SK-N-SH treated with all-trans-retinoic acid at 6 μM for 48 hours (cell line): Measurements from ENCODE around the gene PKNOX2.

Experiments used
- ATAC-seq: fragments of 200-7000 bp; cut with Tn5 transposase; 3 replicates; pipeline ENCODE4 v1.9.1; 2020; ENCODE audit warnings: mild to moderate bottlenecking, moderate library complexity
- ARNTL ChIP-seq: fragments of 450-650 bp; formaldehyde crosslinking; IDR thresholded peaks from 2 replicates; pipeline ENCODE4 v1.5.0; 2020; ENCODE audit warnings: low read depth, mild to moderate bottlenecking, moderate library complexity, borderline replicate concordance
- CSDC2 ChIP-seq: fragments of 250-450 bp; sonication (Bioruptor Pico); IDR thresholded peaks from 2 replicates; pipeline ENCODE4 v1.5.0; 2020; ENCODE audit warnings: mild to moderate bottlenecking, moderate library complexity
- CSRNP3 ChIP-seq: fragments of 250-450 bp; sonication (Bioruptor Pico); IDR thresholded peaks from 2 replicates; pipeline ENCODE4 v1.5.1; 2021; ENCODE audit warnings: mild to moderate bottlenecking, moderate library complexity
- ESRRG ChIP-seq: fragments of 250-450 bp; sonication (Bioruptor Pico); IDR thresholded peaks from 2 replicates; pipeline ENCODE4 v1.6.1; 2021; ENCODE audit warnings: mild to moderate bottlenecking
- GLIS3 ChIP-seq: fragments of 250-450 bp; sonication (Bioruptor Pico); IDR thresholded peaks from 2 replicates; pipeline ENCODE4 v1.5.0; 2020; ENCODE audit warnings: mild to moderate bottlenecking, moderate library complexity
- ISL1 ChIP-seq: fragments of 250-450 bp; sonication (Bioruptor Pico); IDR thresholded peaks from 2 replicates; pipeline ENCODE4 v2.1.2; 2022; ENCODE audit warnings: mild to moderate bottlenecking, moderate library complexity
- OSR1 ChIP-seq: fragments of 250-450 bp; sonication (Bioruptor Pico); IDR thresholded peaks from 2 replicates; pipeline ENCODE4 v1.8.0; 2022; ENCODE audit warnings: moderate library complexity, mild to moderate bottlenecking, inconsistent platforms
- POU6F1 ChIP-seq: fragments of 250-450 bp; sonication (Bioruptor Pico); IDR thresholded peaks from 2 replicates; pipeline ENCODE4 v1.8.0; 2021; ENCODE audit warnings: low read depth, mild to moderate bottlenecking, moderate library complexity, borderline replicate concordance
- RARB ChIP-seq: fragments of 250-450 bp; sonication (Bioruptor Pico); IDR thresholded peaks from 2 replicates; pipeline ENCODE4 v1.8.0; 2021; ENCODE audit warnings: mild to moderate bottlenecking, moderate library complexity
- TCF4 ChIP-seq: fragments of 250-450 bp; sonication (Bioruptor Pico); IDR thresholded peaks from 2 replicates; pipeline ENCODE4 v1.8.0; 2021; ENCODE audit warnings: mild to moderate bottlenecking, moderate library complexity, borderline replicate concordance
- TSHZ2 ChIP-seq: fragments of 250-450 bp; sonication (Bioruptor Pico); IDR thresholded peaks from 2 replicates; pipeline ENCODE4 v1.5.0; 2020; ENCODE audit warnings: mild to moderate bottlenecking, moderate library complexity
- ZFP3 ChIP-seq: fragments of 250-450 bp; sonication (Bioruptor Pico); IDR thresholded peaks from 2 replicates; pipeline ENCODE4 v1.5.0; 2020; ENCODE audit warnings: mild to moderate bottlenecking, moderate library complexity
- ZFP30 ChIP-seq: fragments of 450-650 bp; formaldehyde crosslinking; IDR thresholded peaks from 2 replicates; pipeline ENCODE4 v1.5.0; 2022; ENCODE audit warnings: mild to moderate bottlenecking, moderate library complexity
- ZNF70 ChIP-seq: fragments of 450-650 bp; formaldehyde crosslinking; IDR thresholded peaks from 2 replicates; pipeline ENCODE4 v1.5.0; 2020; ENCODE audit warnings: mild to moderate bottlenecking, moderate library complexity
- TF ChIP-seq, protein P1 (sequence below): fragments of 250-450 bp; sonication (Bioruptor Pico); IDR thresholded peaks from 2 replicates; pipeline ENCODE4 v1.8.0; 2020; ENCODE audit warnings: mild to moderate bottlenecking, moderate library complexity, borderline replicate concordance

PKNOX2 gene

GRCh38 chr11:125374398-125374797 is 209.8 kb downstream of the PKNOX2 start:
- no peak for TF ChIP-seq ARNTL (CRISPR knock-in tag)
- TF ChIP-seq, protein P1, sequence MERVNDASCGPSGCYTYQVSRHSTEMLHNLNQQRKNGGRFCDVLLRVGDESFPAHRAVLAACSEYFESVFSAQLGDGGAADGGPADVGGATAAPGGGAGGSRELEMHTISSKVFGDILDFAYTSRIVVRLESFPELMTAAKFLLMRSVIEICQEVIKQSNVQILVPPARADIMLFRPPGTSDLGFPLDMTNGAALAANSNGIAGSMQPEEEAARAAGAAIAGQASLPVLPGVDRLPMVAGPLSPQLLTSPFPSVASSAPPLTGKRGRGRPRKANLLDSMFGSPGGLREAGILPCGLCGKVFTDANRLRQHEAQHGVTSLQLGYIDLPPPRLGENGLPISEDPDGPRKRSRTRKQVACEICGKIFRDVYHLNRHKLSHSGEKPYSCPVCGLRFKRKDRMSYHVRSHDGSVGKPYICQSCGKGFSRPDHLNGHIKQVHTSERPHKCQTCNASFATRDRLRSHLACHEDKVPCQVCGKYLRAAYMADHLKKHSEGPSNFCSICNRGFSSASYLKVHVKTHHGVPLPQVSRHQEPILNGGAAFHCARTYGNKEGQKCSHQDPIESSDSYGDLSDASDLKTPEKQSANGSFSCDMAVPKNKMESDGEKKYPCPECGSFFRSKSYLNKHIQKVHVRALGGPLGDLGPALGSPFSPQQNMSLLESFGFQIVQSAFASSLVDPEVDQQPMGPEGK = no peak
- TF ChIP-seq ESRRG = no peak
- no peak for TF ChIP-seq RARB (CRISPR knock-in tag)
- no peak for TF ChIP-seq TSHZ2 (CRISPR knock-in tag)
- no peak for TF ChIP-seq POU6F1 (CRISPR knock-in tag)
- TF ChIP-seq CSDC2 (CRISPR knock-in tag) = no peak
- TF ChIP-seq GLIS3 = no peak
- TF ChIP-seq CSRNP3 = no peak
- no peak for TF ChIP-seq ZFP30 (CRISPR knock-in tag)
- TF ChIP-seq ZFP3 (CRISPR knock-in tag) = no peak
- TF ChIP-seq TCF4 (CRISPR knock-in tag) = no peak
- no peak for ATAC-seq

GRCh38 chr11:125375146-125375545 is 210.6 kb downstream of the PKNOX2 start:
- ATAC-seq = no peak
- TF ChIP-seq POU6F1 (CRISPR knock-in tag) = no peak

- TF ChIP-seq ZNF70 (CRISPR knock-in tag) (no peak), CSDC2 (CRISPR knock-in tag) (no peak), ZFP30 (CRISPR knock-in tag) (no peak), ARNTL (CRISPR knock-in tag) (no peak), GLIS3 (no peak), ZFP3 (CRISPR knock-in tag) (no peak), TSHZ2 (CRISPR knock-in tag) (no peak), ESRRG (no peak), RARB (CRISPR knock-in tag) (no peak), CSRNP3 (no peak), ISL1 (CRISPR knock-in tag) (no peak), TCF4 (CRISPR knock-in tag) (no peak), OSR1 (CRISPR knock-in tag) (no peak)
- ATAC-seq = no peak
Observed at GRCh38 chr11:125376117-125376516, 211.6 kb downstream of the PKNOX2 start.
